Fibroblast of the conjunctiva (primary cell): ENCODE results near the gene RPL6.

ENCODE experiments used
- DNase-seq: peaks from one replicate; pipeline ENCODE4 v3.0.0-alpha.2; 2010; ENCODE audit warnings: low read depth

RPL6 gene

DNA sequence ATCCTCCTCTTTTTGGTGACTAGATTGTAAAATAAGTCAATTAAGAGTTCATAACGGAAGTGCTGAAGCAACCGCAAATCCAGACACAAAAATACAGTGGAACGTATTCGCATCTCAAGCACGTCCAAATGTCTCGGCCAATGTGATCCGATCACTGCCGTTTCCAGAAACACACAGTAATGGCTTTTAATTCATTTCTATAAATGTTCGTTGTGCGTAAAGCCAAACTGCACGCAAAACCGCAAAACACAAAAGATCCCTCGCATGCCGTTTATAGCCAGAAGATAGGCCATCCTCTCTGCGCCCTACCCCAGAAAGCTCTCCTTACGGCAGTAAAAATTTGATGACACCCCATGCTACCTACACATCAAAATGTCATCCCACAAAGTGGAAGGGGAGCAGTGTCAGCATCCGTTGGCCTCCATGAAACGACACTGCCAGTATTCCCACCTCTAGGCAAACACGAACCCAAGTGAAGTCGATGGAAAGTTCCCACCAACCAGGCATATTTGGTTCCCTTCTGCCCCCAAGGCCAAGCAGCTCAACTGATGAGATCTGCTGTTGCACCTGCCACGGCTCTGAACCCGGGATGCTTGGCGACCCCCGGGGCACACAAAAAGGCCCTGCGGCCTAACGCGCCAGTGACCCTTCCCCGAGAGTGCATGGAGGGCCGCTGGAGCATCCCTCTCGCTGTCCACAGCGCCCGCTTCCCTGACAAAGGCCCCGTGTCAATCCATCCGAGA, 28.6 kb downstream of the RPL6 start:
- no peak for DNase-seq

GRCh38 chr12:112375105-112375504, 34.3 kb downstream of the RPL6 start:
- DNase-seq = no peak

DNA sequence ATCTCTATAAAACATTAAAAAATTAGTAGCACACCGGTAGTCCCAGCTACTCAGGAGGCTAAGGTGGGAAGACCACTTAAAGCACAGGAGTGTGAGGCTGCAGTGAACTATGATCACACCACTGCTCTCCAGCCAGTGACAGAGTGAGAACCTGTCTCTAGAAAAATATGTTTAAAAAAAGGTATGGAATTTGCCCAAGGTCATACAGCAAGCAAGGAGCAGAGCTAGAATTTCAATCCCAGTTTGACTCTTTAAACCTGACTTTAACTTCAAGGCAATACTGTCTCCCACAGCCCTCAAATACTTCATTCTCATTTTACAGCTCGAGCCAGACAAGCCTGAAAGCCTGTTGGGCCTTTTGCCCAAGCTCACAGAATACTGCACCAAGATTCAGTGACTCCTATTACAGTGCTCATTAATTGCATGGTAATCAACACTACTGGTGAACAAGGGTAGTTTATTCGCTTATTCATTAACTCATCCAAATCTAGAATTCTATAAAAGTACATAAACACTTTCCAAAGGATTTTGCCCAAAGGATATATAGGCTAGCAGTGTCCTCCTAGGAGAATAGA, 35.2 kb downstream of the RPL6 start:
- no peak for DNase-seq

DNA sequence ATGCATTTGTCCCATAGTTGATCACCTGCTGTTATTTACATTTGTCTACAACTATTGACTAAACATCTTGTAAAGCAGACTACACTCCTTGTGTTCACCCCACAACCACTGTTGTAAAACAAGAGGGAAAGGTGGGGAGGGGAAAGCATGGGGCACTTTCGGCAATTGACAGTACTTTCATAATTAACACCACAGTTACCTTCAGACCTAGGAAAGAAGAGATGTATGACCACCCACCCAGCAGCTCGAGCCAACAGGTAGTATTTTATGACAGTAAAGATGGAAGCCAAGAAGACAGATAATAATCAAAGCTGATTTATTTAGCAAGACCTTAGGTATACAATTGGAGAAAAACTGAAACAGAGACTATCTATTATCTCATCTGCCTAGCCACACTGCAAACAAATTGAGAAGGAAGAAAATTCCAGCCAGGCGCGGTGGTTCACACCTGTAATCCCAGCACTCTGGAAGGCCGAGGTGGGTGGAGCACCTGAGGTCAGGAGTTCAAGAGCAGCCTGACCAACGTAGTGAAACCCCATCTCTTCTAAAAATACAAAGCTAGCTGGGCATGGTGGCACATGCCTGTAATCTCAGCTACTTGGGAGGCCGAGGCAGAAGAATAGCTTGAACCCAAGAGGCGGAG, 38.4 kb downstream of the RPL6 start:
- no peak for DNase-seq

GRCh38 chr12:112370199-112370598, 39.2 kb downstream of the RPL6 start:
- DNase-seq = no peak

DNA sequence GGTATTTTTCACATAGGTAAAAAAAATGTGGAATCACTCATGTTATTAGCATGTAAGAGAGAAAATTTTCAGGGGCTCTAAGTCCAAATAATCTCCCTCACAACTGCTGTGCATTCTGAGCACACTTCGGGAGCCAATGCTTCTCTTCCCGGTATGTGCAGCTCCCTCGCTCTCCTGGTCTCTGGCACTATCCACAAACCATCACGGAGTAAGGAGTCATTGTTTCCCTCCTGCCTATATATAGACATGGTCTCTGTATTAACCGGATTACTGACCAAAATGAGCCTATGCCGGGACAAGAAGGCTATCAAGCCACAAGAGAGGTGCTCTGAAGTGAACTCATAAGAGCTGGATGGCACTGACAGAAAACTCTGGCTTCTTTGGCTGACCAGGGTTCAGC, 40.5 kb downstream of the RPL6 start:
- no peak for DNase-seq

GRCh38 chr12:112367965-112368364, 41.4 kb downstream of the RPL6 start:
- no peak for DNase-seq

- DNase-seq = no peak
Observed at GRCh38 chr12:112362310-112362709, 47.1 kb downstream of the RPL6 start.

GRCh38 chr12:112361271-112361670, 48.1 kb downstream of the RPL6 start:
- no peak for DNase-seq

GRCh38 chr12:112359290-112359689, 50.1 kb downstream of the RPL6 start:
- no peak for DNase-seq

DNA sequence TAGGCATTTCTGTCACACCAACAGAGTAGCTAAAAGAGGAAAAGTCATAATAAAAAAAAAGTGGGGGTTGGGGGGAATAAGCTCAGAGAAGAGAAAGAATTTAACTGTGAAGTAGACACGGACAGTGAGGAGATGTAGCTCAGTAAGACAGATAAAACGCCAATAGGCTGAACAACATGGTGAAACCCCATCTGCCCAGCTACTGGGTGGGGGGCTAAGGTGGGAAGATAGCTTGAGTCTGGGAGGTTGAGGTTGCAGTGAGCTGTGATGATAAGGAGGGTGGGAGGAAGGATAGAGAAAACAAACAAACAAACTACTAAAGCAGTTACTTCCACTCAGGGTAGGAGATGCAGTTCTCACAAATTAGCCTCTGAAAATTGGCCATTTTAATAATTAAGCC, 52.2 kb downstream of the RPL6 start:
- no peak for DNase-seq
